ENCODE data around the gene WDR45. TPM values are rescaled to one million over a fixed set of nuclear protein-coding genes. Genes with fewer than 3 reads are reported as not detected.

WDR45 gene
- total RNA-seq, 1 donor from 2014 or later: 43.7 TPM

GRCh38 chrX:49039598-49040375 lies 39.9 kb downstream of the WDR45 start:
- H3K4me3 ChIP-seq (ENCODE audit: low read depth, low read length): peak overlapping the region; percentile 75
- TF ChIP-seq CTCF (conservative IDR thresholded peaks at IDR 0.05; ENCODE audit: low read depth, low read length): peak; percentile 29
- DNase-seq (ENCODE audit: low read depth): peak; percentile 55

DNA sequence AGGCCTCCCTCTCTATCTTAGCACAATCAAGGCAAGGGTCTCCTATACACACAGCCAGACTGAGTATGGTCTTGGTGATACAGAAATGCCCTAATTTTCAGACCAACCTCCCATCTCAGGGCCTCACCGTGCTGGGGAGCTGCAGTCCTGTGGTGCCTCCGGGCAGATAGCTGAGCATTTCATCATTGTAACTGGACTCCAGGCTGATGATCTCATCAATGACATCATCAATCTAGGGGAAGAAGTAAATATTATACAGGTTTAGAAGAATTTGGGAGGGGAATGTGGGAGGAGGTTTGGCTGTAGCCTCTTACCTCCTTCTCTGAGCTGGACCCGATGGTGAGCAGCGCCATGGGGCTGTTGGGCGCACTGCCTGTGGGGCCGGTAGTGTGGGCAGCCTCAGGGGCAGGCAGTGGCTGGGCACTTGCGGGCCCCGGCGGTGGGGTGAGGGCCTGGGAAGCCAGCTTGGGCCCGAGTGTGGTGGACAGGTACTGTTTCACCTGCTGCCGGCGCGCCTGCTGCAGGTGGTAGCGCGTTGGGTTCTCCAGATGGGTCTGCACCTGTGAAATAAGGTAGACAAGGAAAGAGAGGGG lies 41.7 kb downstream of the WDR45 start:
- H3K4me3 ChIP-seq (ENCODE audit: low read depth, low read length): no peak overlapping the region
- no peak for TF ChIP-seq CTCF (conservative IDR thresholded peaks at IDR 0.05; ENCODE audit: low read depth, low read length)
- DNase-seq (ENCODE audit: low read depth): no peak

- no peak overlapping the region for H3K4me3 ChIP-seq (ENCODE audit: low read depth, low read length)
- no peak for TF ChIP-seq CTCF (conservative IDR thresholded peaks at IDR 0.05; ENCODE audit: low read depth, low read length)
- no peak for DNase-seq (ENCODE audit: low read depth)
Observed at GRCh38 chrX:49030283-49030682, 49.4 kb downstream of the WDR45 start.

GRCh38 chrX:49029876-49030275 lies 49.8 kb downstream of the WDR45 start:
- no peak overlapping the region for H3K4me3 ChIP-seq (ENCODE audit: low read depth, low read length)
- no peak for TF ChIP-seq CTCF (conservative IDR thresholded peaks at IDR 0.05; ENCODE audit: low read depth, low read length)
- no peak for DNase-seq (ENCODE audit: low read depth)

Other genes starting within 250 kb of the WDR45 start
- 12.4 and 19.3 TPM in 2 replicates for gene PCSK1N, start 244.3 kb downstream of the WDR45 start, total RNA-seq
- gene TIMM17B, start 182.1 kb downstream of the WDR45 start, total RNA-seq: 93.7 and 104 TPM in 2 replicates
- 84.6 and 86.0 TPM in 2 replicates for gene PQBP1, start 182.0 kb downstream of the WDR45 start, total RNA-seq
- 20.5 and 22.0 TPM in 2 replicates for gene SLC35A2, start 168.2 kb downstream of the WDR45 start, total RNA-seq
- 10.9 and 13.1 TPM in 2 replicates for gene PIM2, start 160.9 kb downstream of the WDR45 start, total RNA-seq
- gene OTUD5, start 122.3 kb downstream of the WDR45 start, total RNA-seq: 34.4 and 44.2 TPM in 2 replicates
- 0.51 and 1.1 TPM in 2 replicates for gene KCND1, start 108.0 kb downstream of the WDR45 start, total RNA-seq
- gene GRIPAP1, start 77.6 kb downstream of the WDR45 start, total RNA-seq: 15.8 and 24.6 TPM in 2 replicates
- gene TFE3, start 36.5 kb downstream of the WDR45 start, total RNA-seq: 51.8 and 63.7 TPM in 2 replicates
- gene CCDC120, start 20.9 kb downstream of the WDR45 start, total RNA-seq: 4.0 and 4.5 TPM in 2 replicates
- gene PRAF2, start 5.9 kb downstream of the WDR45 start, total RNA-seq: 13.5 and 16.7 TPM in 2 replicates
- 28.9 and 31.9 TPM in 2 replicates for gene GPKOW, start 43.8 kb upstream of the WDR45 start, total RNA-seq
- 8.3 and 9.6 TPM in 2 replicates for gene MAGIX, start 82.9 kb upstream of the WDR45 start, total RNA-seq
- 115 and 132 TPM in 2 replicates for gene PLP2, start 92.0 kb upstream of the WDR45 start, total RNA-seq
- gene PRICKLE3, start 106.5 kb upstream of the WDR45 start, total RNA-seq: 13.0 and 18.5 TPM in 2 replicates
- 0.17 and 0.29 TPM in 2 replicates for gene SYP, start 120.3 kb upstream of the WDR45 start, total RNA-seq
- 0.12 TPM in 1 of 2 replicates, not detected in the other for gene CACNA1F, start 153.5 kb upstream of the WDR45 start, total RNA-seq
- gene CCDC22, start 155.6 kb upstream of the WDR45 start, total RNA-seq: 22.7 and 25.9 TPM in 2 replicates
- gene FOXP3, start 184.8 kb upstream of the WDR45 start, total RNA-seq: 0.07 TPM in 1 of 2 replicates, not detected in the other
- 0.87 and 2.3 TPM in 2 replicates for gene PPP1R3F, start 189.9 kb upstream of the WDR45 start, total RNA-seq
- not detected in 2 replicates for gene GAGE10, start 223.8 kb upstream of the WDR45 start, total RNA-seq
- not detected in 2 replicates for gene GAGE12J, start 242.2 kb upstream of the WDR45 start, total RNA-seq

Measured in epithelial cell of proximal tubule (primary cell).